ENCODE data around the gene CLDN8. TPM values are rescaled to one million over a fixed set of nuclear protein-coding genes. Genes with fewer than 3 reads are reported as not detected.

CLDN8 gene
- total and polyA plus RNA-seq, 10 of the 15 experiments (the other 5 are each of a cell fraction or from before 2014, with no cell fraction given): not detected

- ChIA-PET CTCF (no interaction called here), POLR2A (no interaction called here), SMC1A (ENCODE audit: uncharacterized antibody, unreplicated experiment) (no interaction called here), RAD21 (ENCODE audit: unreplicated experiment) (no interaction called here)
- no peak for TF ChIP-seq ZNF217 (IDR thresholded peaks at IDR 0.05)
- TF ChIP-seq JUNB (IDR thresholded peaks at IDR 0.05): no peak
- no peak for TF ChIP-seq HCFC1 (IDR thresholded peaks at IDR 0.05; ENCODE audit: low read length)
- TF ChIP-seq WRNIP1 (IDR thresholded peaks at IDR 0.05; ENCODE audit: borderline replicate concordance, low read depth, low read length): no peak
- no peak for TF ChIP-seq PAX5 (IDR thresholded peaks at IDR 0.05; ENCODE audit: borderline replicate concordance, low read depth, low read length)
- no peak for TF ChIP-seq KAT2A (conservative IDR thresholded peaks at IDR 0.05; ENCODE audit: control insufficient read depth, low read depth, low read length)
- no peak for TF ChIP-seq RCOR1 (conservative IDR thresholded peaks at IDR 0.05; ENCODE audit: low read depth, low read length)
- TF ChIP-seq MTA2 (IDR thresholded peaks at IDR 0.05; ENCODE audit: low read depth): no peak
- TF ChIP-seq RUNX3 (IDR thresholded peaks at IDR 0.05; ENCODE audit: low read length): no peak
- no peak overlapping the region for H3K4me3 ChIP-seq
- H4K20me1 ChIP-seq (ENCODE audit: control insufficient read depth, insufficient read depth): no peaks in the 10 kb centered on the region
- H3K4me1 ChIP-seq (ENCODE audit: control insufficient read depth, insufficient read depth, low read length): no peaks in the 10 kb centered on the region
- WGBS (ENCODE audit: insufficient coverage, insufficient replicate concordance, low lambda C conversion rate, missing lambda C conversion rate): 0% methylated on average over 2 of the region's 2 CpGs
- H3K36me3 ChIP-seq (ENCODE audit: control insufficient read depth in 2 of 2, insufficient read depth in 2 of 2, low read length in 1 of 2): no peaks in the 10 kb centered on the region
- intact Hi-C loops (cut with micrococcal nuclease; ENCODE audit: unreplicated experiment): no loop called here
- in situ Hi-C loops (cut with MboI): no loop called here
- DNase-seq (ENCODE audit: low read depth, low spot score): no peak
- no peak overlapping the region for H3K4me2 ChIP-seq (ENCODE audit: control insufficient read depth, insufficient read depth)
- no peak overlapping the region for H3K9ac ChIP-seq (ENCODE audit: control insufficient read depth, insufficient read depth, low read length)
- no peak for FAIRE-seq
- no peaks in the 10 kb centered on the region for H3K79me2 ChIP-seq (ENCODE audit: control insufficient read depth, insufficient read depth, low read length)
- H3K9me3 ChIP-seq (replicated peaks; ENCODE audit: control insufficient read depth, insufficient read depth, low read length): no peaks in the 10 kb centered on the region
- no peak for ATAC-seq
- no peaks in the 10 kb centered on the region for H3K27me3 ChIP-seq (replicated peaks in 1 of 2; ENCODE audit: control insufficient read depth in 2 of 2, insufficient read depth in 2 of 2, low read length in 1 of 2)
- BruUV-seq (replicated peaks): no TSS peak
- H2AFZ ChIP-seq (ENCODE audit: control insufficient read depth, low read depth, low read length): no peak overlapping the region
- no peak overlapping the region for H3K27ac ChIP-seq (ENCODE audit: control insufficient read depth, insufficient read depth)
Observed at GRCh38 chr21:30233228-30234020, 17.5 kb upstream of the CLDN8 start.

GRCh38 chr21:30232011-30232410 lies 16.1 kb upstream of the CLDN8 start:
- intact Hi-C loops (cut with micrococcal nuclease; ENCODE audit: unreplicated experiment): no loop called here
- in situ Hi-C loops (cut with MboI): no loop called here
- Histone ChIP-seq H4K20me1 (ENCODE audit: control insufficient read depth, insufficient read depth) (no peaks in the 10 kb centered on the region), H3K27ac (ENCODE audit: control insufficient read depth, insufficient read depth) (no peak overlapping the region), H3K36me3 (ENCODE audit: control insufficient read depth in 2 of 2, insufficient read depth in 2 of 2, low read length in 1 of 2) (no peaks in the 10 kb centered on the region), H3K79me2 (ENCODE audit: control insufficient read depth, insufficient read depth, low read length) (no peaks in the 10 kb centered on the region), H3K9ac (ENCODE audit: control insufficient read depth, insufficient read depth, low read length) (no peak overlapping the region), H3K4me2 (ENCODE audit: control insufficient read depth, insufficient read depth) (no peak overlapping the region), H2AFZ (ENCODE audit: control insufficient read depth, low read depth, low read length) (no peak overlapping the region), H3K4me1 (ENCODE audit: control insufficient read depth, insufficient read depth, low read length) (no peaks in the 10 kb centered on the region), H3K4me3 (no peak overlapping the region), H3K9me3 (replicated peaks; ENCODE audit: control insufficient read depth, insufficient read depth, low read length) (no peaks in the 10 kb centered on the region), H3K27me3 (replicated peaks in 1 of 2; ENCODE audit: control insufficient read depth in 2 of 2, insufficient read depth in 2 of 2, low read length in 1 of 2) (no peaks in the 10 kb centered on the region)
- CTCF ChIA-PET: no interaction called here
- ATAC-seq (no peak), FAIRE-seq (no peak), DNase-seq (ENCODE audit: low read depth, low spot score) (no peak)
- RAD21 ChIA-PET (ENCODE audit: unreplicated experiment): no interaction called here
- no TSS peak for BruUV-seq (replicated peaks)
- SMC1A ChIA-PET (ENCODE audit: uncharacterized antibody, unreplicated experiment): no interaction called here
- 97% methylated on average over 1 of the region's 1 CpG for WGBS (ENCODE audit: insufficient coverage, insufficient replicate concordance, low lambda C conversion rate, missing lambda C conversion rate)
- POLR2A ChIA-PET: no interaction called here
- no peak for TF ChIP-seq RCOR1 (conservative IDR thresholded peaks at IDR 0.05; ENCODE audit: low read depth, low read length)
- no peak for TF ChIP-seq CEBPZ (IDR thresholded peaks at IDR 0.05; ENCODE audit: low read depth, low read length)
- no peak for TF ChIP-seq ZNF24 (IDR thresholded peaks at IDR 0.05)
- TF ChIP-seq CHD2 (IDR thresholded peaks at IDR 0.05; ENCODE audit: borderline replicate concordance, low read depth, low read length): no peak
- no peak for TF ChIP-seq CREM (IDR thresholded peaks at IDR 0.05; ENCODE audit: low read depth)
- TF ChIP-seq NBN (IDR thresholded peaks at IDR 0.05): no peak
- TF ChIP-seq JUNB (IDR thresholded peaks at IDR 0.05): no peak
- no peak for TF ChIP-seq CHD4 (IDR thresholded peaks at IDR 0.05)
- no peak for TF ChIP-seq LARP7 (IDR thresholded peaks at IDR 0.05)
- no peak for TF ChIP-seq NRF1 (conservative IDR thresholded peaks at IDR 0.05; ENCODE audit: low read depth, low read length)
- no peak for TF ChIP-seq CHD1 (IDR thresholded peaks at IDR 0.05; ENCODE audit: low read depth, low read length)
- no peak for TF ChIP-seq ZNF207 (IDR thresholded peaks at IDR 0.05; ENCODE audit: borderline replicate concordance)
